A549 (cell line): ENCODE results near the gene SLC22A23. TPM values are rescaled to one million over a fixed set of nuclear protein-coding genes. Genes with fewer than 3 reads are reported as not detected.

ENCODE experiments used
- ATAC-seq, 2 experiments: fragments of 200-7000 bp in 1 of 2; fragments of >200 bp in 1 of 2; cut with Nextera tagmentation in 1 of 2; cut with Tn5 transposase in 1 of 2; 3 replicates each; pipeline versions ENCODE4 v1.8.0 to v1.9.1; 2018 to 2020; ENCODE audit warnings: mild to moderate bottlenecking in 1 of 2, moderate library complexity in 1 of 2
- CTCF ChIA-PET: fragments of 300-600 bp; sonication (Branson Sonifier 250); formaldehyde crosslinking; extraction: SDS; loops from one replicate; lab custom pipeline; 2021; ENCODE audit warnings: antibody characterized with exemption, inconsistent platforms; lab: Yijun Ruan, JAX
- POLR2A ChIA-PET: fragments of 350-600 bp; formaldehyde crosslinking; extraction: SDS; loops from one replicate; lab custom pipeline; 2021; ENCODE audit warnings: antibody characterized with exemption, inconsistent platforms; lab: Yijun Ruan, JAX
- DNase-seq, 2 experiments: peaks; one replicate each; pipeline versions ENCODE4 v3.0.0 to v3.0.0-alpha.2; 2011 to 2016; ENCODE audit warnings: low read depth in 1 of 2, low spot score in 1 of 2
- FAIRE-seq: peaks from 2 replicates; lab custom pipeline; 2011; peaks lifted over from hg19 to GRCh38; lab: Jason Lieb, UNC
- H3K27ac ChIP-seq, 2 experiments: fragments of >200 bp; sonication (Bioruptor Twin); formaldehyde crosslinking; 3 replicates each; pipeline ENCODE4 v1.5.1; 2016 to 2017
- H3K4me1 ChIP-seq: fragments of >200 bp; sonication (Bioruptor Twin); formaldehyde crosslinking; 3 replicates; pipeline ENCODE4 v1.6.1; 2016
- H3K4me2 ChIP-seq: fragments of >200 bp; sonication (Bioruptor Twin); formaldehyde crosslinking; 3 replicates; pipeline ENCODE4 v1.6.1; 2016
- H3K4me3 ChIP-seq: fragments of >200 bp; sonication (Bioruptor Twin); formaldehyde crosslinking; 3 replicates; pipeline ENCODE4 v1.5.1; 2016
- H3K9me3 ChIP-seq: fragments of >200 bp; sonication (Bioruptor Twin); formaldehyde crosslinking; 3 replicates; pipeline ENCODE4 v1.6.1; 2016
- BCL3 ChIP-seq: fragments of >200 bp; sonication (Bioruptor Twin); formaldehyde crosslinking; IDR thresholded peaks from 3 replicates; pipeline ENCODE4 v1.6.1; 2016
- CHD2 ChIP-seq: fragments of 150-350 bp; IDR thresholded peaks from 2 replicates; pipeline ENCODE4 v1.6.1; 2014; ENCODE audit warnings: low read length; ENCODE audit not compliant: partially characterized antibody
- EHF ChIP-seq: fragments of 250-450 bp; sonication (Bioruptor Pico); IDR thresholded peaks from 2 replicates; pipeline ENCODE4 v1.5.0; 2020; ENCODE audit warnings: mild to moderate bottlenecking
- ELK1 ChIP-seq: fragments of 150-350 bp; IDR thresholded peaks from 2 replicates; pipeline ENCODE4 v1.6.1; 2014; ENCODE audit warnings: low read depth, mild to moderate bottlenecking, low read length
- ESRRA ChIP-seq: fragments of 150-350 bp; IDR thresholded peaks from 2 replicates; pipeline ENCODE4 v1.6.1; 2014; ENCODE audit warnings: mild to moderate bottlenecking, low read length, borderline replicate concordance
- FOSB ChIP-seq: fragments of 250-450 bp; sonication (Bioruptor Pico); IDR thresholded peaks from 2 replicates; pipeline ENCODE4 v1.5.0; 2020; ENCODE audit warnings: mild to moderate bottlenecking, moderate library complexity
- FOXS1 ChIP-seq: fragments of 250-450 bp; sonication (Bioruptor Pico); IDR thresholded peaks from 2 replicates; pipeline ENCODE4 v1.5.0; 2020; ENCODE audit warnings: mild to moderate bottlenecking, moderate library complexity
- HDAC2 ChIP-seq: fragments of 200-600 bp; sonication (generic); IDR thresholded peaks from 2 replicates; pipeline ENCODE4 v1.6.1; 2016
- HES2 ChIP-seq: fragments of >200 bp; sonication (Bioruptor Twin); formaldehyde crosslinking; IDR thresholded peaks from 2 replicates; pipeline ENCODE4 v1.6.1; 2016
- HOXB13 ChIP-seq: fragments of 250-450 bp; sonication (Bioruptor Pico); IDR thresholded peaks from 2 replicates; pipeline ENCODE4 v1.5.0; 2020; ENCODE audit warnings: low read depth, mild to moderate bottlenecking, moderate library complexity
- HOXB5 ChIP-seq: fragments of 250-450 bp; sonication (Bioruptor Pico); IDR thresholded peaks from 2 replicates; pipeline ENCODE4 v1.5.0; 2020; ENCODE audit warnings: mild to moderate bottlenecking, moderate library complexity
- JUNB ChIP-seq: fragments of >200 bp; sonication (Bioruptor Twin); formaldehyde crosslinking; IDR thresholded peaks from 2 replicates; pipeline ENCODE4 v1.6.1; 2016
- KDM5A ChIP-seq: fragments of 200-600 bp; sonication (generic); IDR thresholded peaks from 2 replicates; pipeline ENCODE4 v1.6.1; 2016; ENCODE audit warnings: antibody characterized with exemption, mild to moderate bottlenecking
- MYC ChIP-seq: IDR thresholded peaks from 2 replicates; pipeline ENCODE4 v1.6.1; 2012; ENCODE audit warnings: mild to moderate bottlenecking, inconsistent platforms, low read length, improper control_type of control experiment, borderline replicate concordance
- NR3C1 ChIP-seq: fragments of >200 bp; sonication (Bioruptor Twin); formaldehyde crosslinking; IDR thresholded peaks from 3 replicates; pipeline ENCODE4 v1.6.1; 2017
- PHF8 ChIP-seq: fragments of 200-600 bp; sonication (generic); IDR thresholded peaks from 2 replicates; pipeline ENCODE4 v1.6.1; 2016; ENCODE audit warnings: low read depth, mild to moderate bottlenecking, antibody characterized with exemption, moderate library complexity, borderline replicate concordance
- RCOR1 ChIP-seq: fragments of 150-350 bp; IDR thresholded peaks from 2 replicates; pipeline ENCODE4 v1.6.1; 2014; ENCODE audit warnings: antibody characterized with exemption, low read length, low read depth
- RFX5 ChIP-seq: fragments of 450-650 bp; IDR thresholded peaks from 2 replicates; pipeline ENCODE4 v1.7.1; 2014; ENCODE audit warnings: antibody characterized with exemption, mild to moderate bottlenecking, moderate library complexity
- RNF2 ChIP-seq: fragments of 200-600 bp; sonication (generic); IDR thresholded peaks from 2 replicates; pipeline ENCODE4 v1.6.1; 2016; ENCODE audit warnings: low read depth, mild to moderate bottlenecking, antibody characterized with exemption, moderate library complexity, borderline replicate concordance
- SMC3 ChIP-seq: fragments of >200 bp; sonication (Bioruptor Twin); formaldehyde crosslinking; IDR thresholded peaks from 3 replicates; pipeline ENCODE4 v1.6.1; 2018; ENCODE audit warnings: inconsistent platforms
- USF2 ChIP-seq: fragments of 450-650 bp; IDR thresholded peaks from 2 replicates; pipeline ENCODE4 v1.6.1; 2014; ENCODE audit warnings: antibody characterized with exemption
- ZC3H11A ChIP-seq: fragments of 450-650 bp; IDR thresholded peaks from 2 replicates; pipeline ENCODE4 v1.6.1; 2014; ENCODE audit warnings: antibody characterized with exemption, mild to moderate bottlenecking
- ZFP36 ChIP-seq: fragments of 450-650 bp; IDR thresholded peaks from 2 replicates; pipeline ENCODE4 v1.6.1; 2014; ENCODE audit warnings: borderline replicate concordance; ENCODE audit not compliant: partially characterized antibody
- ZSCAN20 ChIP-seq: fragments of 250-450 bp; sonication (Bioruptor Pico); IDR thresholded peaks from 2 replicates; pipeline ENCODE4 v1.8.0; 2022; ENCODE audit warnings: mild to moderate bottlenecking, moderate library complexity
- WGBS: methylation state at CpG from one replicate; pipeline ENCODE4 v1.1.6; 2017; ENCODE audit errors: missing lambda C conversion rate; 5-methylcytosine and 5-hydroxymethylcytosine counted together
- polyA plus RNA-seq, 4 experiments: library from polyadenylated mRNA; depleted of rRNA in 3 of 4; stranded (reverse); fragments of >200 nt; fragmentation: RNase III in 1 of 4; extraction: RNeasy Plus Mini Kit Qiagen cat#74134 plus additional on column Dnase treatment in 1 of 4; gene quantifications; 2 replicates in 3 of 4; 3 replicates in 1 of 4; pipeline ENCODE4 v1.2.3, GENCODE V29; 2011 to 2017
- TF ChIP-seq, protein P1 (sequence below): IDR thresholded peaks from 2 replicates; pipeline ENCODE4 v1.6.1; 2012

The SLC22A23 gene
- polyA plus RNA-seq, 2 of the 4 experiments (the other 2 are of a cell fraction): 4.4 to 6.2 TPM

- no peak overlapping the region for H3K4me2 ChIP-seq
- FAIRE-seq (no peak), ATAC-seq (no peak), DNase-seq (no peak)
- no peak overlapping the region for H3K27ac ChIP-seq
- POLR2A ChIA-PET: no interaction called here
- peaks cover 16% of the 10 kb centered on the region for H3K4me1 ChIP-seq
- CTCF ChIA-PET: interaction anchor here (0.9 to 1.2 kb wide), 2 partner anchors 12 to 53 kb away, joined by 3 read pairs; no protein-coding TSS in a partner anchor
- WGBS: 90% methylated on average over 6 of the region's 6 CpGs
- H3K9me3 ChIP-seq: no peaks in the 10 kb centered on the region
- no peak overlapping the region for H3K4me3 ChIP-seq
- TF ChIP-seq USF2 (no peak), RNF2 (no peak), ZC3H11A (no peak), NR3C1 (no peak), KDM5A (no peak), BCL3 (no peak), PHF8 (no peak), ZSCAN20 (no peak)
- TF ChIP-seq, protein P1, sequence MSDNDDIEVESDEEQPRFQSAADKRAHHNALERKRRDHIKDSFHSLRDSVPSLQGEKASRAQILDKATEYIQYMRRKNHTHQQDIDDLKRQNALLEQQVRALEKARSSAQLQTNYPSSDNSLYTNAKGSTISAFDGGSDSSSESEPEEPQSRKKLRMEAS: no peak
Observed at GRCh38 chr6:3333263-3333662, 123.6 kb downstream of the SLC22A23 start.

- H3K9me3 ChIP-seq: no peaks in the 10 kb centered on the region
- no peak overlapping the region for H3K4me3 ChIP-seq
- no peak for FAIRE-seq
- DNase-seq: no peak
- H3K4me2 ChIP-seq: no peak overlapping the region
- H3K27ac ChIP-seq: no peak overlapping the region
- ATAC-seq: no peak
- H3K4me1 ChIP-seq: peaks cover 17% of the 10 kb centered on the region
- WGBS: 94% methylated on average over 7 of the region's 7 CpGs
- POLR2A ChIA-PET: no interaction called here
- CTCF ChIA-PET: interaction anchor here (1.3 kb wide), 1 partner anchor 14 kb away, joined by 3 read pairs; no protein-coding TSS in a partner anchor
- TF ChIP-seq RCOR1: no peak
- TF ChIP-seq ZC3H11A: no peak
- no peak for TF ChIP-seq JUNB
- no peak for TF ChIP-seq HES2
- no peak for TF ChIP-seq ELK1
- TF ChIP-seq FOXS1: no peak
- TF ChIP-seq HOXB5 (CRISPR knock-in tag): no peak
- no peak for TF ChIP-seq SMC3
- no peak for TF ChIP-seq USF2
- no peak for TF ChIP-seq RFX5
- no peak for TF ChIP-seq EHF (CRISPR knock-in tag)
- TF ChIP-seq CHD2: no peak
- TF ChIP-seq PHF8: no peak
- no peak for TF ChIP-seq HDAC2
Observed at GRCh38 chr6:3331971-3332370, 124.9 kb downstream of the SLC22A23 start.

GRCh38 chr6:3331494-3331893 is 125.4 kb downstream of the SLC22A23 start:
- DNase-seq (no peak), FAIRE-seq (no peak), ATAC-seq (no peak)
- Histone ChIP-seq H3K4me3 (no peak overlapping the region), H3K4me1 (peaks cover 22% of the 10 kb centered on the region), H3K9me3 (no peaks in the 10 kb centered on the region), H3K4me2 (no peak overlapping the region), H3K27ac (no peak overlapping the region)
- CTCF ChIA-PET: interaction anchor here (1.3 kb wide), 1 partner anchor 14 kb away, joined by 3 read pairs; no protein-coding TSS in a partner anchor
- WGBS: 72% methylated on average over 2 of the region's 2 CpGs
- POLR2A ChIA-PET: no interaction called here
- TF ChIP-seq ELK1 (no peak), USF2 (no peak), MYC (no peak), KDM5A (no peak), ZFP36 (no peak), FOSB (CRISPR knock-in tag) (no peak), ESRRA (no peak), HOXB13 (CRISPR knock-in tag) (no peak)
